T-cell (primary cell): Measurements from ENCODE around the gene CDC42BPA. TPM values are rescaled to one million over a fixed set of nuclear protein-coding genes. Genes with fewer than 3 reads are reported as not detected.
"Not testable (repeated sequence)": the region's sequence is repeated elsewhere in the genome, so short reads cannot be mapped to it uniquely, and the experiment has no call there.

Experiments
- ATAC-seq, 4 experiments: fragments of 200-7000 bp in 3 of 4; fragments of 150-1000 bp in 1 of 4; cut with Tn5 transposase; replicated peaks in 1 of 4; 1 replicate in 3 of 4; 2 replicates in 1 of 4; pipeline ENCODE4 v1.10.0; 2021; ENCODE audit warnings: moderate library complexity in 3 of 4, mild to moderate bottlenecking in 2 of 4, moderate number of reproducible peaks in 1 of 4
- CTCF ChIA-PET, 2 donors: fragments of 300-600 bp; sonication (Branson Sonifier 250); formaldehyde crosslinking; loops; one replicate each; lab custom pipeline; 2022; ENCODE audit warnings: antibody characterized with exemption in 2 of 2; lab: Charles Lee
- POLR2A ChIA-PET, 2 donors: fragments of 300-600 bp; sonication (Branson Sonifier 250); formaldehyde crosslinking; loops; one replicate each; lab custom pipeline; 2022; ENCODE audit warnings: antibody characterized with exemption in 2 of 2; lab: Charles Lee
- DNase-seq, 35 experiments: peaks; one replicate each; pipeline versions ENCODE4 v3.0.0 to v3.0.0-alpha.2; 2013 to 2023
- H3K27ac ChIP-seq: one replicate; pipeline ENCODE4 v1.5.1; 2013; ENCODE audit warnings: low read length
- H3K27me3 ChIP-seq, 2 experiments: replicated peaks in 1 of 2; 1 replicate in 1 of 2; 2 replicates in 1 of 2; pipeline versions ENCODE4 v1.6.1 to v1.7.0; 2013; ENCODE audit warnings: low read length in 1 of 2, mixed read lengths in 1 of 2; ENCODE audit not compliant: control insufficient read depth in 2 of 2, insufficient read depth in 2 of 2; ENCODE audit errors: extremely low read depth in 1 of 2
- H3K36me3 ChIP-seq, 2 donors: 1 replicate in 1 of 2; 2 replicates in 1 of 2; pipeline versions ENCODE4 v1.6.1 to v1.7.0; 2013; ENCODE audit warnings: low read length in 1 of 2; ENCODE audit not compliant: control insufficient read depth in 2 of 2, insufficient read depth in 1 of 2; ENCODE audit errors: extremely low read depth in 1 of 2
- H3K4me1 ChIP-seq, 2 experiments: 1 replicate in 1 of 2; 2 replicates in 1 of 2; pipeline versions ENCODE4 v1.6.1 to v1.7.0; 2013; ENCODE audit warnings: low read length in 2 of 2, mixed read lengths in 1 of 2; ENCODE audit not compliant: insufficient read depth in 2 of 2, control insufficient read depth in 1 of 2; ENCODE audit errors: extremely low read depth in 1 of 2
- H3K4me3 ChIP-seq, 2 donors: 1 replicate in 1 of 2; 2 replicates in 1 of 2; pipeline versions ENCODE4 v1.5.1 to v1.7.0; 2013; ENCODE audit warnings: mild to moderate bottlenecking in 2 of 2, low read length in 1 of 2, moderate library complexity in 1 of 2; ENCODE audit not compliant: control insufficient read depth in 1 of 2; ENCODE audit errors: extremely low read depth in 1 of 2
- H3K9me3 ChIP-seq: 2 replicates; pipeline ENCODE4 v1.7.0; 2013
- H3K27ac Mint-ChIP-seq, 2 donors: one replicate each; pipeline ENCODE4 v1.8.0; 2020 to 2021; ENCODE audit warnings: mild to moderate bottlenecking in 2 of 2, mixed read lengths in 2 of 2
- H3K27me3 Mint-ChIP-seq, 2 donors: one replicate each; pipeline ENCODE4 v1.8.0; 2021 to 2022; ENCODE audit warnings: mixed read lengths in 2 of 2
- H3K36me3 Mint-ChIP-seq: one replicate; pipeline ENCODE4 v1.8.0; 2021; ENCODE audit warnings: mixed read lengths
- H3K4me1 Mint-ChIP-seq, 3 donors: one replicate each; pipeline ENCODE4 v1.8.0; 2020 to 2022; ENCODE audit warnings: mixed read lengths in 3 of 3, mild to moderate bottlenecking in 1 of 3
- H3K4me3 Mint-ChIP-seq, 3 donors: one replicate each; pipeline ENCODE4 v1.8.0; 2020 to 2022; ENCODE audit warnings: mild to moderate bottlenecking in 3 of 3, mixed read lengths in 3 of 3, moderate library complexity in 3 of 3
- H3K9me3 Mint-ChIP-seq, 3 donors: one replicate each; pipeline ENCODE4 v1.8.0; 2020 to 2022; ENCODE audit warnings: mixed read lengths in 3 of 3
- WGBS: methylation state at CpG from one replicate; pipeline ENCODE4 v1.1.5; 2013; ENCODE audit warnings: missing lambda C conversion rate; ENCODE audit not compliant: insufficient coverage; 5-methylcytosine and 5-hydroxymethylcytosine counted together
- total RNA-seq, 35 experiments: library from RNA in 6 of 35; stranded (reverse) in 6 of 35; fragments of 120-200 nt in 1 of 35; gene quantifications; one replicate each; pipeline versions ENCODE4 v1.2.1 to v1.2.4 and lab custom pipeline; 2013 to 2026

The CDC42BPA gene
- total RNA-seq, 5 donors from 2014 or later (not counting 1 experiment from before 2014, with no cell fraction given) = 0.33 to 1.6 (median 0.86) TPM

GRCh38 chr1:227357927-227358302, 39.6 kb upstream of the CDC42BPA start:
- Mint-ChIP-seq H3K36me3 (no peaks in the 10 kb centered on the region), H3K4me1 (no peaks in the 10 kb centered on the region), H3K4me3 (no peak overlapping the region), H3K27ac (no peak overlapping the region), H3K27me3 (peaks cover 13% of the 10 kb centered on the region in 2 donors), H3K9me3 (no peaks in the 10 kb centered on the region)
- ChIA-PET CTCF (interaction anchor here in 1 of 2 donors (0.5 kb wide), 1 partner anchor 28 kb away, joined by 3 read pairs; no protein-coding TSS in a partner anchor), POLR2A (no interaction called here)
- no peak overlapping the region for H3K4me3 ChIP-seq
- peaks cover 0 to 6% of the 10 kb centered on the region in 2 experiments for H3K27me3 ChIP-seq
- H3K9me3 ChIP-seq = no peaks in the 10 kb centered on the region
- DNase-seq (no peak), ATAC-seq (no peak)
- WGBS = no CpG with 5 or more reads among the region's 6 CpGs
- no peaks in the 10 kb centered on the region for H3K4me1 ChIP-seq
- no peaks in the 10 kb centered on the region for H3K36me3 ChIP-seq
- no peak overlapping the region for H3K27ac ChIP-seq

GRCh38 chr1:227357171-227357926, 39.1 kb upstream of the CDC42BPA start:
- H3K27me3 Mint-ChIP-seq = peaks cover 10 to 12% of the 10 kb centered on the region in 2 donors
- no peak for DNase-seq
- H3K4me3 ChIP-seq = no peak overlapping the region
- ChIA-PET POLR2A (no interaction called here), CTCF (interaction anchor here in 1 of 2 donors (0.5 kb wide), 1 partner anchor 28 kb away, joined by 3 read pairs; no protein-coding TSS in a partner anchor)
- no peaks in the 10 kb centered on the region for H3K4me1 ChIP-seq
- no peaks in the 10 kb centered on the region for H3K9me3 ChIP-seq
- no peak overlapping the region for H3K4me3 Mint-ChIP-seq
- no peaks in the 10 kb centered on the region for H3K9me3 Mint-ChIP-seq
- no peaks in the 10 kb centered on the region for H3K4me1 Mint-ChIP-seq
- H3K36me3 ChIP-seq = no peaks in the 10 kb centered on the region
- no peak overlapping the region for H3K27ac ChIP-seq
- 55% methylated on average over 5 of the region's 7 CpGs for WGBS
- no peak for ATAC-seq
- H3K27ac Mint-ChIP-seq = no peak overlapping the region
- no peaks in the 10 kb centered on the region for H3K36me3 Mint-ChIP-seq
- H3K27me3 ChIP-seq = peaks cover 0 to 6% of the 10 kb centered on the region in 2 experiments

GRCh38 chr1:227356620-227357146, 38.4 kb upstream of the CDC42BPA start:
- Mint-ChIP-seq H3K27me3 (peaks cover 8 to 9% of the 10 kb centered on the region in 2 donors), H3K36me3 (no peaks in the 10 kb centered on the region), H3K4me1 (no peaks in the 10 kb centered on the region), H3K9me3 (no peaks in the 10 kb centered on the region), H3K4me3 (no peak overlapping the region), H3K27ac (no peak overlapping the region)
- H3K27ac ChIP-seq = no peak overlapping the region
- H3K9me3 ChIP-seq = no peaks in the 10 kb centered on the region
- peaks cover 0 to 6% of the 10 kb centered on the region in 2 experiments for H3K27me3 ChIP-seq
- no peaks in the 10 kb centered on the region for H3K4me1 ChIP-seq
- DNase-seq = no peak
- ChIA-PET POLR2A (no interaction called here), CTCF (no interaction called here)
- H3K4me3 ChIP-seq = no peak overlapping the region
- no peak for ATAC-seq
- 85% methylated on average over 4 of the region's 7 CpGs for WGBS
- no peaks in the 10 kb centered on the region for H3K36me3 ChIP-seq

- Mint-ChIP-seq H3K27ac (no peak overlapping the region), H3K4me3 (no peak overlapping the region), H3K36me3 (no peaks in the 10 kb centered on the region), H3K9me3 (no peaks in the 10 kb centered on the region), H3K27me3 (peaks cover 5 to 7% of the 10 kb centered on the region in 2 donors), H3K4me1 (no peaks in the 10 kb centered on the region)
- ATAC-seq = no peak
- H3K36me3 ChIP-seq = no peaks in the 10 kb centered on the region
- no peak overlapping the region for H3K4me3 ChIP-seq
- DNase-seq = no peak
- H3K9me3 ChIP-seq = no peaks in the 10 kb centered on the region
- peaks cover 0 to 6% of the 10 kb centered on the region in 2 experiments for H3K27me3 ChIP-seq
- WGBS = 90% methylated on average over 3 of the region's 15 CpGs
- ChIA-PET CTCF (no interaction called here), POLR2A (no interaction called here)
- H3K27ac ChIP-seq = no peak overlapping the region
- H3K4me1 ChIP-seq = no peaks in the 10 kb centered on the region
Measured at GRCh38 chr1:227355542-227356245, 37.4 kb upstream of the CDC42BPA start.

GRCh38 chr1:227353186-227353585, 34.9 kb upstream of the CDC42BPA start:
- Mint-ChIP-seq H3K4me1 (no peaks in the 10 kb centered on the region), H3K9me3 (no peaks in the 10 kb centered on the region), H3K27ac (no peak overlapping the region), H3K27me3 (peaks cover 5% of the 10 kb centered on the region in 2 donors), H3K4me3 (no peak overlapping the region), H3K36me3 (no peaks in the 10 kb centered on the region)
- CTCF ChIA-PET = no interaction called here
- DNase-seq (no peak), ATAC-seq (no peak)
- POLR2A ChIA-PET = no interaction called here
- no peak overlapping the region for H3K27ac ChIP-seq
- peaks cover 0 to 6% of the 10 kb centered on the region in 2 experiments for H3K27me3 ChIP-seq
- H3K4me3 ChIP-seq = no peak overlapping the region
- no peaks in the 10 kb centered on the region for H3K36me3 ChIP-seq
- WGBS = 71% methylated on average over 1 of the region's 4 CpGs
- no peaks in the 10 kb centered on the region for H3K9me3 ChIP-seq
- no peaks in the 10 kb centered on the region for H3K4me1 ChIP-seq

GRCh38 chr1:227352164-227352563, 33.9 kb upstream of the CDC42BPA start:
- H3K4me1 Mint-ChIP-seq, H3K36me3 ChIP-seq, H3K27ac ChIP-seq, H3K36me3 Mint-ChIP-seq, H3K4me3 Mint-ChIP-seq, H3K9me3 ChIP-seq, DNase-seq, H3K4me3 ChIP-seq, H3K4me1 ChIP-seq, H3K27ac Mint-ChIP-seq, H3K9me3 Mint-ChIP-seq, H3K27me3 ChIP-seq, CTCF ChIA-PET, H3K27me3 Mint-ChIP-seq, ATAC-seq: not testable (repeated sequence)
- POLR2A ChIA-PET = interaction anchor here in 1 of 2 donors (0.6 kb wide), 1 partner anchor 12 kb away, joined by 3 read pairs; no protein-coding TSS in a partner anchor
- WGBS = no CpG with 5 or more reads among the region's 2 CpGs
